Tibial nerve (tissue), 4 donors: ENCODE data around the gene TPRG1L. TPM values are rescaled to one million over a fixed set of nuclear protein-coding genes. Genes with fewer than 3 reads are reported as not detected.
"Not testable (repeated sequence)": the region's sequence is repeated elsewhere in the genome, so short reads cannot be mapped to it uniquely, and the experiment has no call there.

Experiments used
- DNase-seq, 2 donors: peaks; one replicate each; pipeline ENCODE4 v3.0.0-alpha.2; 2019; ENCODE audit warnings: low spot score in 2 of 2
- H3K27ac ChIP-seq, 4 donors: fragments of 200-600 bp; sonication (generic) in 3 of 4; one replicate each; pipeline ENCODE4 v1.5.1; 2017 to 2019; ENCODE audit warnings: mild to moderate bottlenecking in 1 of 4
- H3K27me3 ChIP-seq, 2 donors: fragments of 200-600 bp; sonication (generic) in 1 of 2; one replicate each; pipeline versions ENCODE4 v1.5.1 to v1.6.0; 2017 to 2019
- H3K36me3 ChIP-seq, 3 donors: fragments of 200-600 bp; sonication (generic); one replicate each; pipeline ENCODE4 v1.5.1; 2018 to 2019
- H3K4me1 ChIP-seq, 4 donors: fragments of 200-600 bp; sonication (generic) in 3 of 4; one replicate each; pipeline ENCODE4 v1.5.1; 2017 to 2019
- H3K4me3 ChIP-seq, 4 donors: fragments of 200-600 bp; sonication (generic) in 3 of 4; one replicate each; pipeline ENCODE4 v1.5.1; 2017 to 2019; ENCODE audit warnings: mild to moderate bottlenecking in 1 of 4, moderate library complexity in 1 of 4
- H3K9me3 ChIP-seq, 4 donors: fragments of 200-600 bp; sonication (generic) in 3 of 4; one replicate each; pipeline ENCODE4 v1.5.1; 2017 to 2019
- EP300 ChIP-seq, 2 donors: sonication (generic); formaldehyde crosslinking; IDR thresholded peaks; one replicate each; pipeline ENCODE4 v1.6.1; 2017; ENCODE audit warnings: antibody characterized with exemption in 2 of 2, mild to moderate bottlenecking in 1 of 2
- POLR2A ChIP-seq, 2 donors: fragments of 450-650 bp; IDR thresholded peaks; one replicate each; pipeline ENCODE4 v1.6.1; 2017; ENCODE audit warnings: antibody characterized with exemption in 2 of 2, mild to moderate bottlenecking in 2 of 2, moderate library complexity in 2 of 2
- WGBS, 2 donors: methylation state at CpG; one replicate each; pipeline ENCODE4 v1.1.5; 2018; 5-methylcytosine and 5-hydroxymethylcytosine counted together
- total RNA-seq, 4 donors: library from RNA; depleted of rRNA; stranded (reverse); fragments of >200 nt; gene quantifications; one replicate each; pipeline ENCODE4 v1.1.0, GENCODE V29; 2016
- TF ChIP-seq, protein P1 (sequence below), 5 experiments: fragments of 200-600 bp in 3 of 5; fragments of 450-650 bp in 2 of 5; sonication (generic) in 3 of 5; IDR thresholded peaks; one replicate each; pipeline ENCODE4 v1.5.1; 2016 to 2019; ENCODE audit warnings: antibody characterized with exemption in 5 of 5, mild to moderate bottlenecking in 3 of 5, moderate library complexity in 2 of 5

Gene TPRG1L
- total RNA-seq, 4 donors from 2014 or later = 26.7 to 39.8 (median 34.7) TPM

DNA sequence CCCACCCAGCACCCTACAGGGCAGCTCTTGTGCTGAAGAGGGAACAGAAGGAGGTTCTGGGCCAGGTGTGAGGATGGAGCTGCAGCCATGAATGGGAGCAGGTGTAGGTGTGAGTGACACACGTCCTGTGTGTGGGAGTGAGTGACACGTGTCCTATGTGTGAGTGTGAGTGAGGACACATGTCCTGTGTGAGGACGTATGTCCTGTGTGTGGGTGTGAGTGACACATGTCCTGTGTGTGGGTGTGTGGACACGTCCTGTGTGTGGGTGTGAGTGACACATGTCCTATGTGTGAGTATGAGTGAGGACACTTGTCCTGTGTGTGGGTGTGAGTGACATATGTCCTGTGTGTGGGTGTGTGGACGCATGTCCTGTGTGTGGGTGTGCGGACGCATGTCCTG is 39.9 kb upstream of the TPRG1L start:
- no peak for DNase-seq
- H3K27me3 ChIP-seq = no peaks in the 10 kb centered on the region
- H3K9me3 ChIP-seq = no peaks in the 10 kb centered on the region
- no peaks in the 10 kb centered on the region for H3K4me1 ChIP-seq
- H3K4me3 ChIP-seq = no peak overlapping the region
- no peaks in the 10 kb centered on the region for H3K36me3 ChIP-seq
- WGBS, 2 donors = 81 to 85% methylated on average over 7 of the region's 7 CpGs
- H3K27ac ChIP-seq = no peak overlapping the region
- TF ChIP-seq POLR2A (IDR thresholded peaks at IDR 0.05) (no peak), EP300 (IDR thresholded peaks at IDR 0.05) (no peak)
- TF ChIP-seq, protein P1, sequence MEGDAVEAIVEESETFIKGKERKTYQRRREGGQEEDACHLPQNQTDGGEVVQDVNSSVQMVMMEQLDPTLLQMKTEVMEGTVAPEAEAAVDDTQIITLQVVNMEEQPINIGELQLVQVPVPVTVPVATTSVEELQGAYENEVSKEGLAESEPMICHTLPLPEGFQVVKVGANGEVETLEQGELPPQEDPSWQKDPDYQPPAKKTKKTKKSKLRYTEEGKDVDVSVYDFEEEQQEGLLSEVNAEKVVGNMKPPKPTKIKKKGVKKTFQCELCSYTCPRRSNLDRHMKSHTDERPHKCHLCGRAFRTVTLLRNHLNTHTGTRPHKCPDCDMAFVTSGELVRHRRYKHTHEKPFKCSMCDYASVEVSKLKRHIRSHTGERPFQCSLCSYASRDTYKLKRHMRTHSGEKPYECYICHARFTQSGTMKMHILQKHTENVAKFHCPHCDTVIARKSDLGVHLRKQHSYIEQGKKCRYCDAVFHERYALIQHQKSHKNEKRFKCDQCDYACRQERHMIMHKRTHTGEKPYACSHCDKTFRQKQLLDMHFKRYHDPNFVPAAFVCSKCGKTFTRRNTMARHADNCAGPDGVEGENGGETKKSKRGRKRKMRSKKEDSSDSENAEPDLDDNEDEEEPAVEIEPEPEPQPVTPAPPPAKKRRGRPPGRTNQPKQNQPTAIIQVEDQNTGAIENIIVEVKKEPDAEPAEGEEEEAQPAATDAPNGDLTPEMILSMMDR (IDR thresholded peaks at IDR 0.05) = no peak

DNA sequence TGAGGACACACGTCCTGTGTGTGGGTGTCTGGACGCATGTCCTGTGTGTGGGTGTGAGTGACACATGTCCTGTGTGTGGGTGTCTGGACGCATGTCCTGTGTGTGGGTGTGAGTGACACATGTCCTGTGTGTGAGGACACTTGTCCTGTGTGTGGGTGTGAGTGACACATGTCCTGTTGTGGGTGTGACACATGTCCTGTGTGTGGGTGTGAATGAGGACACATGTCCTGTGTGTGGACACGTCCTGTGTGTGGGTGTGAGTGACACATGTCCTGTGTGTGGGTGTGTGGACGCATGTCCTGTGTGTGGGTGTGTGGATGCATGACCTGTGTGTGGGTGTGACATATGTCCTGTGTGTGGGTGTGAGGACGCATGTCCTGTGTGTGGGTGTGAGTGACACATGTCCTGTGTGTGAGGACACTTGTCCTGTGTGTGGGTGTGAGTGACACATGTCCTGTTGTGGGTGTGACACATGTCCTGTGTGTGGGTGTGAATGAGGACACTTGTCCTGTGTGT is 39.4 kb upstream of the TPRG1L start:
- H3K27ac ChIP-seq, H3K36me3 ChIP-seq, H3K9me3 ChIP-seq, H3K27me3 ChIP-seq, H3K4me3 ChIP-seq, DNase-seq, H3K4me1 ChIP-seq: not testable (repeated sequence)
- 61 to 73% methylated on average over 6 of the region's 6 CpGs for WGBS, 2 donors

GRCh38 chr1:3585940-3586568 is 38.8 kb upstream of the TPRG1L start:
- no peaks in the 10 kb centered on the region for H3K36me3 ChIP-seq
- no peak overlapping the region for H3K4me3 ChIP-seq
- TF ChIP-seq, protein P1 (IDR thresholded peaks at IDR 0.05) = no peak
- TF ChIP-seq POLR2A (IDR thresholded peaks at IDR 0.05) (no peak), EP300 (IDR thresholded peaks at IDR 0.05) (no peak)
- WGBS, 2 donors = 85 to 88% methylated on average over 19 of the region's 19 CpGs
- H3K27me3 ChIP-seq = no peaks in the 10 kb centered on the region
- no peak for DNase-seq
- no peaks in the 10 kb centered on the region for H3K9me3 ChIP-seq
- H3K27ac ChIP-seq = no peak overlapping the region
- no peaks in the 10 kb centered on the region for H3K4me1 ChIP-seq

- no peaks in the 10 kb centered on the region for H3K9me3 ChIP-seq
- no peaks in the 10 kb centered on the region for H3K27me3 ChIP-seq
- 66 to 67% methylated on average over 24 of the region's 24 CpGs for WGBS, 2 donors
- no peak for DNase-seq
- H3K4me3 ChIP-seq = no peak overlapping the region
- no peaks in the 10 kb centered on the region for H3K4me1 ChIP-seq
- TF ChIP-seq POLR2A (IDR thresholded peaks at IDR 0.05) = no peak
- TF ChIP-seq EP300 (IDR thresholded peaks at IDR 0.05) = no peak
- TF ChIP-seq, protein P1 (IDR thresholded peaks at IDR 0.05) = no peak
- H3K27ac ChIP-seq = no peak overlapping the region
- no peaks in the 10 kb centered on the region for H3K36me3 ChIP-seq
Measured at GRCh38 chr1:3586986-3587759, 37.6 kb upstream of the TPRG1L start.

DNA sequence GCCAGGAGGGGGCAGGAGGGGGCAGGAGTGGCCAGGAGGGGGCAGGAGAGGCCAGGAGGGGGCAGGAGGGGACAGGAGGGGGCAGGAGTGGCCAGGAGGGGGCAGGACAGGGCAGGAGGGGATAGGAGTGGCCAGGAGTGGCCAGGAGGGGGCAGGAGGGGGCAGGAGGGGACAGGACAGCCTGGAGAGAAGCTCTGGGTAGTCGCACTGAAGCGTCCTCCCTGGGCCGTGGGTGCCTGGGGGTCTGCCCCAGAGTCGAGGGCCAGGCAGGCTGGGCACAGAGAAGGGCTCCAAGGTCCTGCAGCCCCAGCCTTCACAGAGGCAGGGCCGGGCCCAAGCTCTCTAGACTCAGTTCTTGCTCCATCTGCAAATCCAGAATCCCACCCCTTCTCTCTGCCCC is 36.4 kb upstream of the TPRG1L start:
- no peaks in the 10 kb centered on the region for H3K27me3 ChIP-seq
- DNase-seq = no peak
- no peak overlapping the region for H3K4me3 ChIP-seq
- 79 to 89% methylated on average over 4 to 5 of the region's 5 CpGs for WGBS, 2 donors
- no peaks in the 10 kb centered on the region for H3K36me3 ChIP-seq
- H3K9me3 ChIP-seq = no peaks in the 10 kb centered on the region
- no peaks in the 10 kb centered on the region for H3K4me1 ChIP-seq
- no peak overlapping the region for H3K27ac ChIP-seq
- TF ChIP-seq POLR2A (IDR thresholded peaks at IDR 0.05) (no peak), EP300 (IDR thresholded peaks at IDR 0.05) (no peak)
- TF ChIP-seq, protein P1 (IDR thresholded peaks at IDR 0.05) = no peak
